Peyer's patch (tissue), 4 donors: Measurements from ENCODE around the gene MAP3K21. TPM values are rescaled to one million over a fixed set of nuclear protein-coding genes. Genes with fewer than 3 reads are reported as not detected.

Experiments
- DNase-seq, 3 donors: peaks; one replicate each; pipeline ENCODE4 v3.0.0-alpha.2; 2017 to 2019
- H3K27ac ChIP-seq, 4 donors: fragments of 200-600 bp; sonication (generic); one replicate each; pipeline ENCODE4 v1.5.1; 2016 to 2019
- H3K27me3 ChIP-seq, 2 donors: fragments of 200-600 bp; sonication (generic); one replicate each; pipeline ENCODE4 v1.5.1; 2019
- H3K36me3 ChIP-seq, 3 donors: fragments of 200-600 bp; sonication (generic); one replicate each; pipeline ENCODE4 v1.5.1; 2016 to 2019
- H3K4me1 ChIP-seq, 4 donors: fragments of 200-600 bp; sonication (generic); one replicate each; pipeline ENCODE4 v1.5.1; 2016 to 2019
- H3K4me3 ChIP-seq, 4 donors: fragments of 200-600 bp; sonication (generic); 1 replicate in 3 of 4; 2 replicates in 1 of 4; pipeline ENCODE4 v1.5.1; 2016 to 2019; ENCODE audit warnings: mild to moderate bottlenecking in 1 of 4
- H3K9me3 ChIP-seq, 4 donors: fragments of 200-600 bp; sonication (generic); one replicate each; pipeline ENCODE4 v1.5.1; 2016 to 2019; ENCODE audit warnings: mild to moderate bottlenecking in 1 of 4
- CTCF ChIP-seq, 6 experiments: fragments of 450-650 bp in 4 of 6; fragments of 200-600 bp in 2 of 6; sonication (generic) in 1 of 6; IDR thresholded peaks; one replicate each; pipeline ENCODE4 v1.5.1; 2017 to 2019; ENCODE audit warnings: antibody characterized with exemption in 6 of 6, mild to moderate bottlenecking in 3 of 6, moderate library complexity in 1 of 6
- POLR2A ChIP-seq, 2 donors: fragments of 450-650 bp; IDR thresholded peaks; one replicate each; pipeline ENCODE4 v1.5.1; 2017; ENCODE audit warnings: antibody characterized with exemption in 2 of 2, mild to moderate bottlenecking in 2 of 2, moderate library complexity in 2 of 2
- total RNA-seq, 4 donors: library from RNA; depleted of rRNA; stranded (reverse); fragments of >200 nt; gene quantifications; one replicate each; pipeline ENCODE4 v1.1.0, GENCODE V29; 2016

MAP3K21 gene
- total RNA-seq, 4 donors from 2014 or later: 14.9 to 54.4 (median 34.2) TPM

DNA sequence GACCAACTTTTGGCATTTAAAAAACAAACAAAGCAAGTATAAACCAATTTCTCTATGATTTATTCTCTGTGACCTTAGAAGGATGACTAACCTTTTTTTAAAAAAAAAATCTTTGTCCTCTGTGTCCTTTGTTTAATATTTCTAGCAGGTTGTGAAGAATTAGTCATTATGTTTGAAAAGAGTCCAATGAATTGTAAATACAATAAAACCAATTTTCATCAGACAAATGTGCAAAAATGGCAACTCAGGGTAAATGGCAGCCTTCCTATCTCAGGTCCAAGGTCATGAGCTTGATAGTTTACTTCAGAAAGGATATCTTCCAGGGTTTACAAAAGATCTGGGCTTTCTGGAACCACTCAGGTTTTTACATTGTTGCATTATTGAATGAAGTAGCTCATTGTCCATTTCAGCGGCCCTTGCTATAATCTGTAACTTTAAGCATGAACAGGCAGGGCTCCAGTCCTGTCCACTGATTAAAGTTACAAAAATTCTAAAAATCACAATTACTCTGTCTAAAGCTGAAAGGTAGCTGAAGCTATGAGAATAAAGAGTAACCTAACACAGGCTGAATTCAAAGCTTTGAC, 11.7 kb upstream of the MAP3K21 start:
- H3K9me3 ChIP-seq: no peaks in the 10 kb centered on the region
- no peaks in the 10 kb centered on the region for H3K36me3 ChIP-seq
- no peaks in the 10 kb centered on the region for H3K27me3 ChIP-seq
- no peak for TF ChIP-seq CTCF (IDR thresholded peaks at IDR 0.05)
- TF ChIP-seq POLR2A (IDR thresholded peaks at IDR 0.05): no peak
- no peaks in the 10 kb centered on the region for H3K4me1 ChIP-seq
- no peak overlapping the region for H3K27ac ChIP-seq
- H3K4me3 ChIP-seq: no peak overlapping the region
- no peak for DNase-seq

- no peak overlapping the region for H3K27ac ChIP-seq
- no peak for DNase-seq
- H3K27me3 ChIP-seq: no peaks in the 10 kb centered on the region
- no peak overlapping the region for H3K4me3 ChIP-seq
- no peaks in the 10 kb centered on the region for H3K9me3 ChIP-seq
- H3K36me3 ChIP-seq: no peaks in the 10 kb centered on the region
- TF ChIP-seq POLR2A (IDR thresholded peaks at IDR 0.05): no peak
- no peak for TF ChIP-seq CTCF (IDR thresholded peaks at IDR 0.05)
- no peaks in the 10 kb centered on the region for H3K4me1 ChIP-seq
These were observed 11.1 kb upstream of the MAP3K21 start for GRCh38 chr1:233316473-233316872.

- Histone ChIP-seq H3K9me3 (no peaks in the 10 kb centered on the region), H3K4me1 (no peaks in the 10 kb centered on the region), H3K4me3 (no peak overlapping the region), H3K27ac (no peak overlapping the region), H3K36me3 (no peaks in the 10 kb centered on the region), H3K27me3 (no peaks in the 10 kb centered on the region)
- no peak for TF ChIP-seq POLR2A (IDR thresholded peaks at IDR 0.05)
- TF ChIP-seq CTCF (IDR thresholded peaks at IDR 0.05): no peak
- no peak for DNase-seq
These were observed 8.3 kb upstream of the MAP3K21 start for GRCh38 chr1:233319272-233319671.

DNA sequence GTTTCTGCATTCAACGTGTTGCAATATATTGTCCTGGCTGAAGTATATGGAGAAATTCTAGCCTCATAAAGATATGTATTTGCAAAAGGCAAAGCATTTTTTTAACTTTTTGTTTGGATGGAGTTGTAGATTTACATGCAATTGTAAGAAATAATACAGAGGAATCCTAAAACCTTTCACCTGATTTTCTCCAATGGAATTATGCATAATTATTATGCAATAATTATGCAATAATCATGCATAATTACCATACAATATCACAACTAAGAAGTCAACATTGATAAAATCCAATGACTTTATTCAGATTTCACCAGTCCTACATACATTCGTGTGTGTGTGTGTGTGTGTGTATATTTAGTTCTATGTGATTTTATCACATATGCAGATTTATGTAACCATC, 7.5 kb upstream of the MAP3K21 start:
- Histone ChIP-seq H3K9me3 (no peaks in the 10 kb centered on the region), H3K4me1 (no peaks in the 10 kb centered on the region), H3K27me3 (no peaks in the 10 kb centered on the region), H3K4me3 (no peak overlapping the region), H3K27ac (no peak overlapping the region), H3K36me3 (no peaks in the 10 kb centered on the region)
- TF ChIP-seq POLR2A (IDR thresholded peaks at IDR 0.05) (no peak), CTCF (IDR thresholded peaks at IDR 0.05) (no peak)
- no peak for DNase-seq

DNA sequence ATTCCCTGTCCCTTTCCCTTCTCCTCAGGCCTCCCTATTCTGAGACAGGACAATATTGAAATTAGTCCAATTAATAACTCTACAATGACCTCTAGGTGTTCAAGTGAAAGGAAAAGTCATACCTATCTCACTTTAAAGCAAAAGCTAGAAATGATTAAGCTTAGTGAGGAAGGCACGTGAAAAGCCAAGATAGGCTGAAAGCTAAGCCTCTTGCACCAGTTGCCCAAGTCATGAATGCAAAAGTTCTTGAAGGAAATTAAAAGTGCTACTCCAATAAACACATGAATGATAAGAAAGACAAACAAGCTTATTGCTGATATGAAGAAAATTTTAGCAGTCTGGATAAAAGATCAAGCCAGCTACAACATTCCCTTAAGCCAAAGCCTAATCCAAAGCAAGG, 3.8 kb upstream of the MAP3K21 start:
- no peak for DNase-seq
- Histone ChIP-seq H3K36me3 (no peaks in the 10 kb centered on the region), H3K27ac (no peak overlapping the region), H3K27me3 (no peaks in the 10 kb centered on the region), H3K4me1 (peaks cover 0 to 8% (median 1%) of the 10 kb centered on the region in 4 donors), H3K4me3 (no peak overlapping the region), H3K9me3 (no peaks in the 10 kb centered on the region)
- no peak for TF ChIP-seq CTCF (IDR thresholded peaks at IDR 0.05)
- no peak for TF ChIP-seq POLR2A (IDR thresholded peaks at IDR 0.05)

DNA sequence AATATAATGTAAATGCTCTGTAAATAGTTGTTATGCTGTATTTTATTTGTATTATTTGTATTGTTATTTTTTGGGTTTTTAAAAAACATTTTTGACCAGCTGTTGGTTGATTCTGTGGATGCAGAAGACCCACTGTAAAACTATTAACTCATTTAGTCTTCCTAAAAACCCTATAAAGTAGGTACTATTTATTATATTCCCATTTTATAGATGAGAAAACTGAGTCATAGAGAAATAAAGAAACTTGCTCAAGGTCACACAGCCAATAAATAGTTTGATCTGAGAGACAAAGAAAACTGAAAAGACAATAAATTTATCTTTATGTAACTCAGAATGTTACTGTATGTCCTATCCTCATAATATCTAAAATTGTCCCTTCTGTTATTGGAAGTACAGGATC, 1.2 kb upstream of the MAP3K21 start:
- TF ChIP-seq CTCF (IDR thresholded peaks at IDR 0.05) (no peak), POLR2A (IDR thresholded peaks at IDR 0.05) (no peak)
- no peak overlapping the region for H3K4me3 ChIP-seq

More for the DNA sequence above, 1.2 kb upstream of the MAP3K21 start:
- Histone ChIP-seq H3K36me3 (no peaks in the 10 kb centered on the region), H3K27me3 (no peaks in the 10 kb centered on the region), H3K9me3 (no peaks in the 10 kb centered on the region), H3K27ac (no peak overlapping the region), H3K4me1 (peaks cover 0 to 12% (median 4%) of the 10 kb centered on the region in 4 donors)
- DNase-seq: no peak
